H1 (cell line): ENCODE data around the gene CACNA1F. TPM values are rescaled to one million over a fixed set of nuclear protein-coding genes. Genes with fewer than 3 reads are reported as not detected.

Experiments used
- BACH1 ChIP-seq: IDR thresholded peaks from 2 replicates; pipeline ENCODE4 v1.6.1; 2012; ENCODE audit warnings: low read length, improper control_type of control experiment
- BRCA1 ChIP-seq: IDR thresholded peaks from 2 replicates; pipeline ENCODE4 v1.6.1; 2012; ENCODE audit warnings: low read depth, low read length, improper control_type of control experiment
- HDAC2 ChIP-seq, 2 experiments: fragments of 300-600 bp in 1 of 2; sonication (generic) in 1 of 2; IDR thresholded peaks; 2 replicates each; pipeline ENCODE4 v1.6.1; 2011 to 2012; ENCODE audit warnings: low read depth in 2 of 2, low read length in 2 of 2, mild to moderate bottlenecking in 2 of 2, moderate library complexity in 2 of 2, borderline replicate concordance in 1 of 2, inconsistent platforms in 1 of 2
- RBBP5 ChIP-seq: IDR thresholded peaks from 2 replicates; pipeline ENCODE4 v1.7.1; 2012; ENCODE audit warnings: low read depth, mild to moderate bottlenecking, inconsistent platforms, low read length, moderate library complexity, borderline replicate concordance
- TAF1 ChIP-seq: IDR thresholded peaks from 2 replicates; pipeline ENCODE4 v1.6.1; 2011; ENCODE audit warnings: mild to moderate bottlenecking, low read depth, low read length
- TAF7 ChIP-seq: optimal IDR thresholded peaks from 2 replicates; pipeline ENCODE3; 2011; ENCODE audit warnings: low read depth, mild to moderate bottlenecking, inconsistent platforms, low read length, moderate library complexity, borderline replicate concordance
- polyA plus RNA-seq, 7 experiments: library from polyadenylated mRNA; depleted of rRNA in 3 of 7; stranded (reverse) in 5 of 7; unstranded in 2 of 7; fragments of >200 nt in 5 of 7; fragments of 200-250 nt in 2 of 7; gene quantifications; 1 replicate in 5 of 7; 2 replicates in 1 of 7; 4 replicates in 1 of 7; pipeline versions ENCODE4 v1.2.1 to v1.2.3, GENCODE V29; 2011 to 2013; ENCODE audit warnings: missing spikeins in 2 of 7, mixed read lengths in 2 of 7
- total RNA-seq: library from RNA; stranded (reverse); fragmentation: NEBNext Ultra II Directional; extraction: Animal tissue kit (Norgen Biotek cat#: 25700); gene quantifications from 2 replicates; pipeline ENCODE4 v1.2.1, GENCODE V29; 2021
- TF ChIP-seq, protein P1 (sequence below): IDR thresholded peaks from 2 replicates; pipeline ENCODE4 v1.6.1; 2011; ENCODE audit warnings: low read length, improper control_type of control experiment
- TF ChIP-seq, protein P2 (sequence below): IDR thresholded peaks from 2 replicates; pipeline ENCODE4 v1.6.1; 2012; ENCODE audit warnings: inconsistent platforms

The CACNA1F gene
- total and polyA plus RNA-seq, 2 of the 8 experiments (the other 6 are each of a cell fraction or from before 2014, with no cell fraction given), result 0.59 to 0.84 TPM

DNA sequence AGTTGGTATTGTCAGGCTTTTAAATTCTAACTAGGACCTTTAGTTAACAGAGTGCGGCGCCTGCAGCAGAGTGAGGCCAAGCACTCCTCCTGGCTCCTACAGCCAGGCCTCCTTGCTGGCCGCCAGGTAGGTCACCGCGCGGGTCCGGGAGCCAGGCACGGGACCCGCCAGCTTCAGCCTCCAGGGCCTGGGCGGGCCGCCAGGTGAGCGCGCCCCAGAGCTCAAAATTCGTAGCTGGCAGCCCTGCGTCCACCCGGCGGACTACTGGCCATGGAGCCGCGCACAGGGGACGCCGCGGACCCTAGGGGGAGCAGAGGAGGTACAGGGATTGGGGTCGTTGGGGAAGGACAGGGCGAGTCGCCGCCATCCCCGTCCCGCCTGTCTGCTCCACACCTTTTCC, 70.5 kb downstream of the CACNA1F start, which contains the start of gene MAGIX (continued):
- TF ChIP-seq, protein P1, sequence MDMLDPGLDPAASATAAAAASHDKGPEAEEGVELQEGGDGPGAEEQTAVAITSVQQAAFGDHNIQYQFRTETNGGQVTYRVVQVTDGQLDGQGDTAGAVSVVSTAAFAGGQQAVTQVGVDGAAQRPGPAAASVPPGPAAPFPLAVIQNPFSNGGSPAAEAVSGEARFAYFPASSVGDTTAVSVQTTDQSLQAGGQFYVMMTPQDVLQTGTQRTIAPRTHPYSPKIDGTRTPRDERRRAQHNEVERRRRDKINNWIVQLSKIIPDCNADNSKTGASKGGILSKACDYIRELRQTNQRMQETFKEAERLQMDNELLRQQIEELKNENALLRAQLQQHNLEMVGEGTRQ, result no peak
- TF ChIP-seq BRCA1 (no peak), TAF1 (no peak), HDAC2 (IDR thresholded peaks at IDR 0.05; ENCODE audit: borderline replicate concordance in 1 of 2, low read depth in 2 of 2, low read length in 2 of 2) (no peak), TAF7 (no peak), BACH1 (no peak), RBBP5 (no peak)
- TF ChIP-seq, protein P2, sequence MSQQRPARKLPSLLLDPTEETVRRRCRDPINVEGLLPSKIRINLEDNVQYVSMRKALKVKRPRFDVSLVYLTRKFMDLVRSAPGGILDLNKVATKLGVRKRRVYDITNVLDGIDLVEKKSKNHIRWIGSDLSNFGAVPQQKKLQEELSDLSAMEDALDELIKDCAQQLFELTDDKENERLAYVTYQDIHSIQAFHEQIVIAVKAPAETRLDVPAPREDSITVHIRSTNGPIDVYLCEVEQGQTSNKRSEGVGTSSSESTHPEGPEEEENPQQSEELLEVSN, result no peak
